H1 (cell line): ENCODE data around the gene ZMYM2. TPM values are rescaled to one million over a fixed set of nuclear protein-coding genes. Genes with fewer than 3 reads are reported as not detected.

Experiments
- CTCF ChIA-PET: fragments of 300-600 bp; sonication (Branson Sonifier 250); formaldehyde crosslinking; loops from one replicate; lab custom pipeline; 2021; ENCODE audit not compliant: partially characterized antibody; lab: Charles Lee
- POLR2A ChIA-PET: fragments of 300-600 bp; sonication (Branson Sonifier 250); formaldehyde crosslinking; loops from one replicate; lab custom pipeline; 2021; ENCODE audit warnings: inconsistent platforms; ENCODE audit not compliant: partially characterized antibody; lab: Charles Lee
- DNase-seq, 2 experiments: peaks; one replicate each; pipeline versions ENCODE4 v3.0.0 to v3.0.0-alpha.2; 2010 to 2022; ENCODE audit warnings: low spot score in 2 of 2, low read depth in 1 of 2, mixed read lengths in 1 of 2
- FAIRE-seq: peaks from 2 replicates; lab custom pipeline; 2011; peaks lifted over from hg19 to GRCh38; lab: Jason Lieb, UNC
- H2AFZ ChIP-seq: 2 replicates; pipeline ENCODE4 v1.8.1; 2012; ENCODE audit warnings: low read length, inconsistent platforms
- H2AK5ac ChIP-seq: 2 replicates; pipeline ENCODE4 v1.6.1; 2013; ENCODE audit warnings: low read depth, low read length
- H2BK120ac ChIP-seq: replicated peaks from 2 replicates; pipeline ENCODE3; 2013; ENCODE audit warnings: low read depth, low read length, inconsistent platforms
- H2BK12ac ChIP-seq: 2 replicates; pipeline ENCODE4 v1.6.1; 2013; ENCODE audit warnings: low read depth, low read length
- H2BK15ac ChIP-seq: 2 replicates; pipeline ENCODE4 v1.6.1; 2013; ENCODE audit warnings: low read length
- H2BK20ac ChIP-seq: 2 replicates; pipeline ENCODE4 v1.6.1; 2013; ENCODE audit warnings: low read length
- H2BK5ac ChIP-seq: 2 replicates; pipeline ENCODE4 v1.6.1; 2013; ENCODE audit warnings: low read depth, low read length
- H3K14ac ChIP-seq: 2 replicates; pipeline ENCODE4 v1.6.1; 2013; ENCODE audit warnings: inconsistent platforms; ENCODE audit not compliant: insufficient read length
- H3K18ac ChIP-seq: 2 replicates; pipeline ENCODE4 v1.6.1; 2013; ENCODE audit warnings: low read length; ENCODE audit errors: extremely low read depth
- H3K23ac ChIP-seq: 2 replicates; pipeline ENCODE4 v1.6.1; 2013; ENCODE audit warnings: inconsistent platforms; ENCODE audit not compliant: insufficient read length
- H3K23me2 ChIP-seq: 2 replicates; pipeline ENCODE4 v1.6.1; 2013; ENCODE audit warnings: low read depth, low read length
- H3K27ac ChIP-seq: 2 replicates; pipeline ENCODE4 v1.6.1; 2011; ENCODE audit warnings: low read depth, low read length, inconsistent platforms
- H3K27me3 ChIP-seq, 4 experiments: replicated peaks in 1 of 4; 1 replicate in 1 of 4; 2 replicates in 3 of 4; pipeline versions ENCODE4 v1.6.1 to v1.8.1; 2011 to 2013; ENCODE audit warnings: low read length in 3 of 4, mild to moderate bottlenecking in 3 of 4, inconsistent platforms in 2 of 4, mixed read lengths in 2 of 4, moderate library complexity in 1 of 4; ENCODE audit not compliant: control insufficient read depth in 3 of 4, insufficient read depth in 3 of 4; ENCODE audit errors: extremely low read depth in 1 of 4
- H3K36me3 ChIP-seq, 4 experiments: 2 replicates each; pipeline versions ENCODE4 v1.6.1 to v1.8.1; 2011 to 2013; ENCODE audit warnings: mild to moderate bottlenecking in 4 of 4, low read length in 3 of 4, moderate library complexity in 2 of 4, control low read depth in 1 of 4, inconsistent platforms in 1 of 4; ENCODE audit not compliant: insufficient read depth in 4 of 4, control insufficient read depth in 2 of 4
- H3K4ac ChIP-seq: replicated peaks from 2 replicates; pipeline ENCODE3; 2013; ENCODE audit warnings: low read length, low read depth, mixed read lengths, inconsistent platforms; ENCODE audit not compliant: insufficient read length
- H3K4me1 ChIP-seq, 4 experiments: replicated peaks in 1 of 4; 1 replicate in 1 of 4; 2 replicates in 3 of 4; pipeline versions ENCODE4 v1.6.1 to v1.8.1; 2011 to 2013; ENCODE audit warnings: low read length in 3 of 4, inconsistent platforms in 2 of 4, mixed read lengths in 1 of 4; ENCODE audit not compliant: insufficient read depth in 4 of 4, control insufficient read depth in 3 of 4
- H3K4me2 ChIP-seq, 2 experiments: 2 replicates each; pipeline versions ENCODE4 v1.6.1 to v1.8.1; 2011 to 2013; ENCODE audit warnings: low read depth in 2 of 2, low read length in 2 of 2, control low read depth in 1 of 2, inconsistent platforms in 1 of 2, mild to moderate bottlenecking in 1 of 2; ENCODE audit not compliant: insufficient read depth in 1 of 2
- H3K4me3 ChIP-seq, 4 experiments: fragments of 200-600, 300-600 bp in 1 of 4; sonication (generic), shearing (Covaris generic), sonication (Bioruptor Twin) in 1 of 4; 2 replicates each; pipeline versions ENCODE4 v1.5.1 to v1.8.1; 2011 to 2016; ENCODE audit warnings: low read length in 4 of 4, low read depth in 3 of 4, control low read depth in 2 of 4, inconsistent platforms in 2 of 4, mild to moderate bottlenecking in 2 of 4, mixed read lengths in 1 of 4, moderate library complexity in 1 of 4; ENCODE audit not compliant: insufficient read depth in 2 of 4; ENCODE audit errors: extremely low read depth in 1 of 4
- H3K56ac ChIP-seq: replicated peaks from 2 replicates; pipeline ENCODE3; 2013; ENCODE audit warnings: low read depth, mild to moderate bottlenecking, mixed read lengths, low read length, inconsistent platforms; ENCODE audit not compliant: insufficient read length
- H3K79me1 ChIP-seq: 2 replicates; pipeline ENCODE4 v1.6.1; 2013; ENCODE audit warnings: low read depth, low read length, control low read depth
- H3K79me2 ChIP-seq, 2 experiments: 2 replicates each; pipeline versions ENCODE4 v1.6.1 to v1.8.1; 2012 to 2013; ENCODE audit warnings: low read length in 2 of 2, mild to moderate bottlenecking in 2 of 2, inconsistent platforms in 1 of 2; ENCODE audit not compliant: insufficient read depth in 2 of 2, control insufficient read depth in 1 of 2
- H3K9ac ChIP-seq, 4 experiments: replicated peaks in 1 of 4; 1 replicate in 1 of 4; 2 replicates in 3 of 4; pipeline versions ENCODE4 v1.6.1 to v1.8.1; 2011 to 2013; ENCODE audit warnings: low read depth in 3 of 4, low read length in 3 of 4, control low read depth in 2 of 4, mild to moderate bottlenecking in 2 of 4, moderate library complexity in 2 of 4, inconsistent platforms in 1 of 4; ENCODE audit errors: extremely low read depth in 1 of 4
- H3K9me3 ChIP-seq, 2 experiments: 2 replicates each; pipeline versions ENCODE4 v1.6.1 to v1.8.1; 2012 to 2013; ENCODE audit warnings: mild to moderate bottlenecking in 2 of 2, moderate library complexity in 2 of 2, control low read depth in 1 of 2, inconsistent platforms in 1 of 2, low read depth in 1 of 2, low read length in 1 of 2, mixed read lengths in 1 of 2; ENCODE audit not compliant: insufficient read depth in 2 of 2
- H4K20me1 ChIP-seq, 2 experiments: replicated peaks in 1 of 2; 2 replicates each; pipeline versions ENCODE3 to v1.8.1; 2011 to 2013; ENCODE audit warnings: inconsistent platforms in 2 of 2, low read length in 2 of 2, mild to moderate bottlenecking in 1 of 2; ENCODE audit not compliant: insufficient read depth in 2 of 2, control insufficient read depth in 1 of 2
- H4K5ac ChIP-seq: 2 replicates; pipeline ENCODE4 v1.6.1; 2013; ENCODE audit warnings: low read length, low read depth, mixed read lengths, inconsistent platforms; ENCODE audit not compliant: insufficient read length
- H4K8ac ChIP-seq: 2 replicates; pipeline ENCODE4 v1.8.0; 2013; ENCODE audit warnings: mild to moderate bottlenecking, moderate library complexity, low read length, inconsistent platforms; ENCODE audit not compliant: insufficient read depth; ENCODE audit errors: extremely low read depth
- H4K91ac ChIP-seq: replicated peaks from 2 replicates; pipeline ENCODE3; 2013; ENCODE audit warnings: low read length, mixed read lengths, inconsistent platforms; ENCODE audit not compliant: insufficient read length
- CEBPB ChIP-seq: IDR thresholded peaks from 2 replicates; pipeline ENCODE4 v1.6.1; 2012; ENCODE audit warnings: low read depth, low read length
- CTBP2 ChIP-seq: IDR thresholded peaks from 2 replicates; pipeline ENCODE4 v1.7.0; 2011; ENCODE audit warnings: borderline replicate concordance, mild to moderate bottlenecking, moderate library complexity, mixed read lengths, low read length; ENCODE audit not compliant: insufficient read depth, insufficient read length
- EP300 ChIP-seq, 2 experiments: IDR thresholded peaks; 1 replicate in 1 of 2; 2 replicates in 1 of 2; pipeline ENCODE4 v1.6.1; 2011 to 2012; ENCODE audit warnings: low read depth in 2 of 2, low read length in 2 of 2, mild to moderate bottlenecking in 2 of 2, borderline replicate concordance in 1 of 2, inconsistent platforms in 1 of 2, moderate library complexity in 1 of 2
- FOSL1 ChIP-seq: IDR thresholded peaks from 2 replicates; pipeline ENCODE4 v1.6.1; 2011; ENCODE audit warnings: mild to moderate bottlenecking, low read depth, low read length, moderate library complexity; ENCODE audit not compliant: insufficient read depth
- GABPA ChIP-seq: IDR thresholded peaks from 2 replicates; pipeline ENCODE4 v1.6.1; 2011; ENCODE audit warnings: mild to moderate bottlenecking, low read length, moderate library complexity, borderline replicate concordance; ENCODE audit not compliant: insufficient read depth
- HDAC2 ChIP-seq, 2 experiments: fragments of 300-600 bp in 1 of 2; sonication (generic) in 1 of 2; IDR thresholded peaks; 2 replicates each; pipeline ENCODE4 v1.6.1; 2011 to 2012; ENCODE audit warnings: low read depth in 2 of 2, low read length in 2 of 2, mild to moderate bottlenecking in 2 of 2, moderate library complexity in 2 of 2, borderline replicate concordance in 1 of 2, inconsistent platforms in 1 of 2
- SIRT6 ChIP-seq: IDR thresholded peaks from one replicate; pipeline ENCODE4 v1.7.1; 2012; ENCODE audit warnings: low read length, inconsistent platforms
- WGBS, 2 experiments: shearing (Covaris generic) in 1 of 2; methylation state at CpG; one replicate each; pipeline versions ENCODE4 v1.1.6 to v1.1.7; 2013 to 2015; ENCODE audit warnings: low lambda C conversion rate in 2 of 2, mixed read lengths in 2 of 2, inconsistent platforms in 1 of 2, low coverage in 1 of 2, missing lambda C conversion rate in 1 of 2; ENCODE audit not compliant: insufficient replicate concordance in 2 of 2, insufficient coverage in 1 of 2, insufficient read length in 1 of 2; ENCODE audit errors: extremely low coverage in 1 of 2, missing lambda C conversion rate in 1 of 2; 5-methylcytosine and 5-hydroxymethylcytosine counted together
- polyA plus RNA-seq, 7 experiments: library from polyadenylated mRNA; depleted of rRNA in 3 of 7; stranded (reverse) in 5 of 7; unstranded in 2 of 7; fragments of >200 nt in 5 of 7; fragments of 200-250 nt in 2 of 7; gene quantifications; 1 replicate in 5 of 7; 2 replicates in 1 of 7; 4 replicates in 1 of 7; pipeline versions ENCODE4 v1.2.1 to v1.2.3, GENCODE V29; 2011 to 2013; ENCODE audit warnings: missing spikeins in 2 of 7, mixed read lengths in 2 of 7
- total RNA-seq: library from RNA; stranded (reverse); fragmentation: NEBNext Ultra II Directional; extraction: Animal tissue kit (Norgen Biotek cat#: 25700); gene quantifications from 2 replicates; pipeline ENCODE4 v1.2.1, GENCODE V29; 2021
- TF ChIP-seq, protein P1 (sequence below): IDR thresholded peaks from 2 replicates; pipeline ENCODE4 v1.6.1; 2012; ENCODE audit warnings: inconsistent platforms

The ZMYM2 gene
- total and polyA plus RNA-seq, 2 of the 8 experiments (the other 6 are each of a cell fraction or from before 2014, with no cell fraction given): 41.2 to 159 TPM

DNA sequence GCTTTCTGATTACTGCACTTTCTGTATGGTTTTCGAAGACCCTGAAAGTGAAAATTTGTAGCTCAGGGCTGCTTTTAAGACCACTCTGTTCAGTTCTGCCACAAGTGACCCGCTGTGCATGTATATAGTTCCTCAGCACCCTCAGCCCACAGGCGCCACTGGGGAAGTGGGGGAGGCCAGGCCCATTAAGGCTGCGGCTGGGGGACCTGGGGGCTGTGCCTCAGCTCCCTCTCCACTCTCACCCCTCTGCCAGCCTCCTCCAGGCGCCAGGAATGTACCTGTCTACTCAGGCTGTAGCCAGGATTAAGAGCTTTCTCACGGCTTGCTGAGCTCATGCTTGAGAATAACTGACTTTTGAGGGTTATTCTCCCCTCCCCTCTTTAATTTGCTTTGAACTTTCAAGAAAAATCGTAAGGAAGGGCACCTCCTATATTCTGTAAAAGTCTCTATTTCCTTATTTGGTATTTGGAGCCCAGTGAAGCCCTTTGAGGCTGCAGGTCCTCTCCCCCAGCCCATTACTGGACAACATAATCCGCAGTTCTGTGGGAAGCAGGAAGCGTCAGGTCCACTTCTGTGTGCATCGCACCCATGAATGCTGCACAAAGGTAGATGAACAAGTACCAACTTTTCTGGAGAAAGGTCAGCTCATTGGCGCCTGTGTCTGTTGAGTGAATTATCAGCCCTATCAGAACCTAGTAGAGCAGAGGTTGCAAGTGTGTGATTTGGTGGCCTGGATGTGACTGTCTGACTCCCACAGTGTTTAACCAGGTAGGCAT lies 172.7 kb downstream of the ZMYM2 start:
- no peaks in the 10 kb centered on the region for H3K36me3 ChIP-seq
- no peak overlapping the region for H2BK120ac ChIP-seq
- H3K4me3 ChIP-seq: no peak overlapping the region
- no peak overlapping the region for H2BK5ac ChIP-seq
- ChIA-PET POLR2A (interaction anchor here (1.8 kb wide), 1 partner anchor 10 kb away, joined by 4 read pairs; no protein-coding TSS in a partner anchor), CTCF (interaction anchor here (0.8 to 1.6 kb wide), 6 partner anchors 10 to 60 kb away, joined by 3 to 6 read pairs (median 4); no protein-coding TSS in a partner anchor)
- H4K8ac ChIP-seq: no peak overlapping the region
- no peak overlapping the region for H2BK12ac ChIP-seq
- no peaks in the 10 kb centered on the region for H3K79me2 ChIP-seq
- no peak overlapping the region for H3K14ac ChIP-seq
- H3K18ac ChIP-seq: no peak overlapping the region
- H3K27ac ChIP-seq: no peak overlapping the region
- peak overlapping the region; percentile 5 for H3K56ac ChIP-seq
- H2BK15ac ChIP-seq: no peak overlapping the region
- H3K4me1 ChIP-seq: peaks cover 0 to 7% (median 2%) of the 10 kb centered on the region in 4 experiments; a peak in 4 of 7 replicates
- H3K9me3 ChIP-seq: no peaks in the 10 kb centered on the region
- no peak overlapping the region for H2AFZ ChIP-seq
- H3K9ac ChIP-seq: no peak overlapping the region
- H4K20me1 ChIP-seq: no peaks in the 10 kb centered on the region
- no peak overlapping the region for H3K4me2 ChIP-seq
- no peak overlapping the region for H2BK20ac ChIP-seq
- H3K4ac ChIP-seq: no peak overlapping the region
- DNase-seq (no peak), FAIRE-seq (no peak)
- H4K5ac ChIP-seq: no peak overlapping the region
- H4K91ac ChIP-seq: no peak overlapping the region
- H3K23ac ChIP-seq: no peak overlapping the region
- H3K23me2 ChIP-seq: peaks cover 25% of the 10 kb centered on the region
- WGBS, 2 experiments: 76% methylated on average over 11 of the region's 11 CpGs; no CpG with 5 or more reads in 1 of the 2 experiments
- peaks cover 0 to 20% (median 15%) of the 10 kb centered on the region in 4 experiments; a peak in 6 of 7 replicates for H3K27me3 ChIP-seq
- no peak overlapping the region; the same call in 1 of the 2 replicates for H2AK5ac ChIP-seq
- no peaks in the 10 kb centered on the region for H3K79me1 ChIP-seq
- TF ChIP-seq, protein P1, sequence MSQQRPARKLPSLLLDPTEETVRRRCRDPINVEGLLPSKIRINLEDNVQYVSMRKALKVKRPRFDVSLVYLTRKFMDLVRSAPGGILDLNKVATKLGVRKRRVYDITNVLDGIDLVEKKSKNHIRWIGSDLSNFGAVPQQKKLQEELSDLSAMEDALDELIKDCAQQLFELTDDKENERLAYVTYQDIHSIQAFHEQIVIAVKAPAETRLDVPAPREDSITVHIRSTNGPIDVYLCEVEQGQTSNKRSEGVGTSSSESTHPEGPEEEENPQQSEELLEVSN: no peak
- TF ChIP-seq CTBP2 (no peak), GABPA (no peak), SIRT6 (no peak), HDAC2 (IDR thresholded peaks at IDR 0.05; ENCODE audit: borderline replicate concordance in 1 of 2, low read depth in 2 of 2, low read length in 2 of 2) (no peak), EP300 (IDR thresholded peaks at IDR 0.05; ENCODE audit: borderline replicate concordance in 1 of 2, low read depth in 2 of 2, low read length in 2 of 2) (no peak), CEBPB (no peak), FOSL1 (no peak)
